ENCODE measurements around the gene KIAA1671. TPM values are rescaled to one million over a fixed set of nuclear protein-coding genes. Genes with fewer than 3 reads are reported as not detected.

The KIAA1671 gene
- total and polyA plus RNA-seq, 2 of the 13 experiments (the other 11 are each of a cell fraction or from before 2014, with no cell fraction given) = 13.5 to 13.6 TPM

DNA sequence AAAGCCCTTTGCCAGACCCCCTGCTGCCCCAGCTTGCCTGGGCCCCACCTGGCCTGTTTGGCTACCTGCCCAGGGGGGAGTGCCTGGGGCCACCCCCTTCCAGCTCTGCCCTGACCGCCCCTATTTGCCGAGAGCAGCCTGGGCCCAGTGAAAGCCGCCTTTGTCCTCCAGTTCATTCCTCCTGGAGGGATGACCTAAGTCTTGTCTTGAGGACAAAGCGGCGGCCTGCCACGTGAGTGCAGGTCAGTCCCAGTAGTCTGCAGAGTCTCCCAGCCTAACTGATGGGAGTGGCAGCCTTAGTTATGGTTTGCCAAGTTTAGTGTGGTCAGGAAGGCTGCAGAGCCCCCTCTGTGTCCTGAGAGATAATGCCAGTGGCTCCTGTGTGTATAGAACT lies 131.3 kb downstream of the KIAA1671 start (continued):
- TF ChIP-seq ZNF558 (CRISPR knock-in tag; IDR thresholded peaks at IDR 0.05; ENCODE audit: borderline replicate concordance) (no peak), SALL1 (CRISPR knock-in tag; IDR thresholded peaks at IDR 0.05) (peak; percentile 69; the same call in 1 of the 2 replicates), U2AF2 (IDR thresholded peaks at IDR 0.05; ENCODE audit: low read depth, low read length) (no peak), ARHGAP35 (CRISPR knock-in tag; IDR thresholded peaks at IDR 0.05; ENCODE audit: borderline replicate concordance) (no peak), TCF12 (IDR thresholded peaks at IDR 0.05) (no peak), TCF12 (CRISPR knock-in tag; IDR thresholded peaks at IDR 0.05) (no peak), GFI1 (CRISPR knock-in tag; IDR thresholded peaks at IDR 0.05; ENCODE audit: borderline replicate concordance) (0 out of 2 replicates have a peak, but pooled peaks have one; percentile 46), BCL6 (CRISPR knock-in tag; IDR thresholded peaks at IDR 0.05) (peak; percentile 54; the same call in 1 of the 2 replicates), HNRNPLL (IDR thresholded peaks at IDR 0.05; ENCODE audit: low read depth, low read length, poor library complexity, severe bottlenecking) (no peak), ZSCAN12 (CRISPR knock-in tag; IDR thresholded peaks at IDR 0.05) (no peak), PPARG (CRISPR knock-in tag; conservative IDR thresholded peaks at IDR 0.05) (0 out of 2 replicates have a peak, but pooled peaks have one; percentile 10), NFIC (IDR thresholded peaks at IDR 0.05; ENCODE audit: low read length) (peak; percentile 26; the same call in 1 of the 2 replicates), NPAS2 (CRISPR knock-in tag; IDR thresholded peaks at IDR 0.05; ENCODE audit: borderline replicate concordance) (no peak), ZBTB7A (CRISPR knock-in tag; IDR thresholded peaks at IDR 0.05) (peak; percentile 67; the same call in 1 of the 2 replicates), ZNF446 (CRISPR knock-in tag; IDR thresholded peaks at IDR 0.05) (no peak), ZNF589 (CRISPR knock-in tag; conservative IDR thresholded peaks at IDR 0.05) (no peak), NFIB (CRISPR knock-in tag; IDR thresholded peaks at IDR 0.05; ENCODE audit: borderline replicate concordance) (no peak), ZNF672 (CRISPR knock-in tag; IDR thresholded peaks at IDR 0.05) (no peak), ZNF282 (IDR thresholded peaks at IDR 0.05; ENCODE audit: partially characterized antibody) (no peak), ZNF317 (CRISPR knock-in tag; IDR thresholded peaks at IDR 0.05) (no peak)
- TF ChIP-seq, protein P1, sequence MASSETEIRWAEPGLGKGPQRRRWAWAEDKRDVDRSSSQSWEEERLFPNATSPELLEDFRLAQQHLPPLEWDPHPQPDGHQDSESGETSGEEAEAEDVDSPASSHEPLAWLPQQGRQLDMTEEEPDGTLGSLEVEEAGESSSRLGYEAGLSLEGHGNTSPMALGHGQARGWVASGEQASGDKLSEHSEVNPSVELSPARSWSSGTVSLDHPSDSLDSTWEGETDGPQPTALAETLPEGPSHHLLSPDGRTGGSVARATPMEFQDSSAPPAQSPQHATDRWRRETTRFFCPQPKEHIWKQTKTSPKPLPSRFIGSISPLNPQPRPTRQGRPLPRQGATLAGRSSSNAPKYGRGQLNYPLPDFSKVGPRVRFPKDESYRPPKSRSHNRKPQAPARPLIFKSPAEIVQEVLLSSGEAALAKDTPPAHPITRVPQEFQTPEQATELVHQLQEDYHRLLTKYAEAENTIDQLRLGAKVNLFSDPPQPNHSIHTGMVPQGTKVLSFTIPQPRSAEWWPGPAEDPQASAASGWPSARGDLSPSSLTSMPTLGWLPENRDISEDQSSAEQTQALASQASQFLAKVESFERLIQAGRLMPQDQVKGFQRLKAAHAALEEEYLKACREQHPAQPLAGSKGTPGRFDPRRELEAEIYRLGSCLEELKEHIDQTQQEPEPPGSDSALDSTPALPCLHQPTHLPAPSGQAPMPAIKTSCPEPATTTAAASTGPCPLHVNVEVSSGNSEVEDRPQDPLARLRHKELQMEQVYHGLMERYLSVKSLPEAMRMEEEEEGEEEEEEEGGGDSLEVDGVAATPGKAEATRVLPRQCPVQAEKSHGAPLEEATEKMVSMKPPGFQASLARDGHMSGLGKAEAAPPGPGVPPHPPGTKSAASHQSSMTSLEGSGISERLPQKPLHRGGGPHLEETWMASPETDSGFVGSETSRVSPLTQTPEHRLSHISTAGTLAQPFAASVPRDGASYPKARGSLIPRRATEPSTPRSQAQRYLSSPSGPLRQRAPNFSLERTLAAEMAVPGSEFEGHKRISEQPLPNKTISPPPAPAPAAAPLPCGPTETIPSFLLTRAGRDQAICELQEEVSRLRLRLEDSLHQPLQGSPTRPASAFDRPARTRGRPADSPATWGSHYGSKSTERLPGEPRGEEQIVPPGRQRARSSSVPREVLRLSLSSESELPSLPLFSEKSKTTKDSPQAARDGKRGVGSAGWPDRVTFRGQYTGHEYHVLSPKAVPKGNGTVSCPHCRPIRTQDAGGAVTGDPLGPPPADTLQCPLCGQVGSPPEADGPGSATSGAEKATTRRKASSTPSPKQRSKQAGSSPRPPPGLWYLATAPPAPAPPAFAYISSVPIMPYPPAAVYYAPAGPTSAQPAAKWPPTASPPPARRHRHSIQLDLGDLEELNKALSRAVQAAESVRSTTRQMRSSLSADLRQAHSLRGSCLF (CRISPR knock-in tag; IDR thresholded peaks at IDR 0.05; ENCODE audit: borderline replicate concordance) = no peak
- TF ChIP-seq, protein P2, sequence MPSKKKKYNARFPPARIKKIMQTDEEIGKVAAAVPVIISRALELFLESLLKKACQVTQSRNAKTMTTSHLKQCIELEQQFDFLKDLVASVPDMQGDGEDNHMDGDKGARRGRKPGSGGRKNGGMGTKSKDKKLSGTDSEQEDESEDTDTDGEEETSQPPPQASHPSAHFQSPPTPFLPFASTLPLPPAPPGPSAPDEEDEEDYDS (CRISPR knock-in tag; IDR thresholded peaks at IDR 0.05) = peak; percentile 38; the same call in 1 of the 2 replicates
- TF ChIP-seq, protein P3, sequence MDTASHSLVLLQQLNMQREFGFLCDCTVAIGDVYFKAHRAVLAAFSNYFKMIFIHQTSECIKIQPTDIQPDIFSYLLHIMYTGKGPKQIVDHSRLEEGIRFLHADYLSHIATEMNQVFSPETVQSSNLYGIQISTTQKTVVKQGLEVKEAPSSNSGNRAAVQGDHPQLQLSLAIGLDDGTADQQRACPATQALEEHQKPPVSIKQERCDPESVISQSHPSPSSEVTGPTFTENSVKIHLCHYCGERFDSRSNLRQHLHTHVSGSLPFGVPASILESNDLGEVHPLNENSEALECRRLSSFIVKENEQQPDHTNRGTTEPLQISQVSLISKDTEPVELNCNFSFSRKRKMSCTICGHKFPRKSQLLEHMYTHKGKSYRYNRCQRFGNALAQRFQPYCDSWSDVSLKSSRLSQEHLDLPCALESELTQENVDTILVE (CRISPR knock-in tag; IDR thresholded peaks at IDR 0.05) = no peak
- TF ChIP-seq, protein P4, sequence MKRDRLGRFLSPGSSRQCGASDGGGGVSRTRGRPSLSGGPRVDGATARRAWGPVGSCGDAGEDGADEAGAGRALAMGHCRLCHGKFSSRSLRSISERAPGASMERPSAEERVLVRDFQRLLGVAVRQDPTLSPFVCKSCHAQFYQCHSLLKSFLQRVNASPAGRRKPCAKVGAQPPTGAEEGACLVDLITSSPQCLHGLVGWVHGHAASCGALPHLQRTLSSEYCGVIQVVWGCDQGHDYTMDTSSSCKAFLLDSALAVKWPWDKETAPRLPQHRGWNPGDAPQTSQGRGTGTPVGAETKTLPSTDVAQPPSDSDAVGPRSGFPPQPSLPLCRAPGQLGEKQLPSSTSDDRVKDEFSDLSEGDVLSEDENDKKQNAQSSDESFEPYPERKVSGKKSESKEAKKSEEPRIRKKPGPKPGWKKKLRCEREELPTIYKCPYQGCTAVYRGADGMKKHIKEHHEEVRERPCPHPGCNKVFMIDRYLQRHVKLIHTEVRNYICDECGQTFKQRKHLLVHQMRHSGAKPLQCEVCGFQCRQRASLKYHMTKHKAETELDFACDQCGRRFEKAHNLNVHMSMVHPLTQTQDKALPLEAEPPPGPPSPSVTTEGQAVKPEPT (CRISPR knock-in tag; IDR thresholded peaks at IDR 0.05; ENCODE audit: low read depth) = no peak
